NCI-H2227 (cell line): ENCODE data around the gene GPR52.

Experiments used
- DNase-seq: peaks from one replicate; lab custom pipeline; 2025; ENCODE audit not compliant: unreplicated experiment; lab: John Stamatoyannopoulos, UW

The GPR52 gene

DNA sequence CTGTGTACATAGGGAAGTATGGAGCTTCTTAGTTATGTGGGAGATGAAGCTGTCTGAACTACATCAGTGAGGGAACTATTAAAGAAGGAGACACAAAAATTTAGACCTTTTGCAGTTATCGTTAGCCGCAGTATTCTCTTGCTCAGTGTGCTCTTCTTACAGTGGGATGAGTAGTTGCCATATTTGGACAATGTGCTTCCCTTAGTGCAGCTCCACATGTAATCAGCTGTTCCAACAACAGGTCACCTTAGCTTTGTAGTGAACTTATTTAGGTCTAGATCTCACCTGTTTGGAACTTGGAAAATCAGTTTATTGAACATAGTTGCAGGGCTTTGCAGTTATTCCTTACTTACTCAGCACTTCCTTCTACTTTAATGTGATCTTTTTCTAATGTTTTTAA, 18.1 kb downstream of the GPR52 start:
- no peak for DNase-seq

DNA sequence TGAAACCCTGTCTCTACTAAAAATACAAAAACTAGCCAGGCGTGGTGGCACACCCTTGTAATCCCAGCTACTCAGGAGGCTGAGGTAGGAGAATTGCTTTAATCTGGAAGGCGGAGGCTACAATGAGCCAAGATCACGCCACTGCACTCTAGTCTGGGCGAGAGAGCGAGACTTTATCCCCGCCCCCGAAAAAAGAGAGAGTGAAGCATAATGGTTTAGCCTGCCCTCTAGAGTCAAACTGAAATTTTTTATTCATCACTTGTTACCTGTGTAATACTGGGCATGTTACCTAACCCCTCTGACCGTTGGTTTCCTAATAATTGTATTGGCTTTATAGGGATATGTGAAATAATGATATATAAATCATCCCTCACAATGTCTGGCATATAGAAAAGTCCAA, 18.8 kb downstream of the GPR52 start:
- no peak for DNase-seq

DNA sequence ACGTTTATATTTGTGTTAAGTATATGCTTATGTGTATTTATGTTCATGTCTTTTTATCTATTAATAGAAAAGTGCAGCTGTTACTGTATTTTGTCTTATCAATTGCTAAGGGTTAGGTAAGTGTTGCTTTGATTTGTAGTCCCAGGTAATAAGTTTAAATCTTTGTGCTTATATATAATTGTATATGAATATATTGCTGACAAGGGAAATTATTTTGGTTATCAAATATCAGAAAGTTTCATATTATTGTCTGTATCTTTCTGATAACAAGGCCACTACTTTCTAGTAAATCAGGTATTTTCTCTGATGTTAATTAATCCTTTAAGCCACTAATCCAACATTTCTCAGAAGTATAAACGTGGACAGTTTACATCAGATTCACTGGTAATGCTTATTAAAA, 21.3 kb downstream of the GPR52 start:
- no peak for DNase-seq

DNA sequence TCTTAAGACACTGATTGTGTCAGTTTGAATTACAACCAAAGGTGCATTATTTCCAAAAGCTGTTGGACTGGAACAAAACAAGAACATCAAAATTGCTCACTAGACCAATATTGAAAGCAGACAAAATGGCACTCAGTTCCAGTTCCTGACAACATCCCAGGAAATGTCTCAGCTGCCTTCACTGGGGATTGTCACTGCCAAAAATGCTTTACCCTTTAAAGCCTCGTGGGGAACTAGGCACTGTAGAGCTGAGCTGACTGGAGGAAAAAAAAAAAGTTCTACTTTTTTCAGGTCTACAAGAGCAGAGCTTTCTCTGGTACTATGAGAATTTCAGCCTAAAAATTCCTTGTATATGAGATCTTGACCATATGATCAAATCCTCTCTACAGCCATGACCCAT, 21.9 kb downstream of the GPR52 start:
- no peak for DNase-seq

DNA sequence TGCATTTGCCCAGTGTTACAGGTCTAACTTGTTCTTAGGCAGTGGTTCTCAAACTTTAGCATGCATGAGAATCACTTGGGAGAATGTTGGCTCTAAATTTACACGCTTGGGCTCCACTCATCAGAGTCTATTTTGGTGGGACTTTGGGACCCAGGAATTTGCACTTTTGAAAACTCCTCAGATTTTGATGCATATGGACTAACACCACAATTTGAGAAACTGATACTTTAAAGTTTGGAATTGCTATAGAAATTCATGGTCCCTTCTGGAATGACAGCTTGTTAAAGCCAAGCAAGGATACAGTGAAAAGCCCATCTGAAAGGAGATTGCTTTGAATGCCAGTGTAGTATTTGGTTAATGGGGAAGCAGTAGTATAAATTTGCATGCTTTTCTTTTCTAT, 31.5 kb downstream of the GPR52 start:
- DNase-seq: no peak

DNA sequence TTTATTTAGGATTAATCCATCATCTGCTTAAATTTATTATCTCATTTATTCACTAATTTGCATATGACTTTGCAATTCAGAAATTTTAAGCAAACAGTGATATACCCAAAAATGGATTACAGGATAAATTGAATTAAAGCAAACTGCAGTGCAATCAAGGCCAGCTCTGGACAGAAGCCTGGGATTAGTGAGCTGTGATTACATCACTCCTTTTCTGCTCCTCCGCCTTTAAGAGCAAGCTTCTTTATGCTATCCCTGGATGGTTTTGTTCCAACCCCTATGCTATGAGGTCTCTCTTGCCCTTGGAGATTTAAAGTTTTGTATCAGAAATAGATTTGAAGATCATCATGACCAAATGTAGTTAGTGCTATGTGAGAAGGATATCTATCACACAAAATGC, 32.6 kb downstream of the GPR52 start:
- no peak for DNase-seq

DNA sequence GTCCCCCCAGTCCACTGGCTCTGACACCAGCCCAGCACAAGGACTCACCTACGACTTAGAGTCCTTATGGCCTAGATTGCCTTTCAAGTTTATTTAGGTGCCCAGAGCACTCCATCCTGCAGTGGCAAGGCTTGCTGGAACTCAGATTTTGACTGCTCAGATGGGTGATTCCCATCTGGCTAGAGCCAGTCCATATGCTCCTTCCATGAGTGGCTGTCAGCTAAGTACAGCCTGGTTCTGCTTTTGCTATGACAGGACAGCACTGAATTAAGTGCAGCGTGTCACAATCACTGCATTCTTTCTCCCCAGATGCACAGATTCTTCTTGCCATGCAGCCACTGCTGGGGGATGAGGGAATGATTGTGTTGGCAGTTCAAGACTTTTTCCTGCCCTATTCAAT, 43.8 kb downstream of the GPR52 start:
- no peak for DNase-seq

DNA sequence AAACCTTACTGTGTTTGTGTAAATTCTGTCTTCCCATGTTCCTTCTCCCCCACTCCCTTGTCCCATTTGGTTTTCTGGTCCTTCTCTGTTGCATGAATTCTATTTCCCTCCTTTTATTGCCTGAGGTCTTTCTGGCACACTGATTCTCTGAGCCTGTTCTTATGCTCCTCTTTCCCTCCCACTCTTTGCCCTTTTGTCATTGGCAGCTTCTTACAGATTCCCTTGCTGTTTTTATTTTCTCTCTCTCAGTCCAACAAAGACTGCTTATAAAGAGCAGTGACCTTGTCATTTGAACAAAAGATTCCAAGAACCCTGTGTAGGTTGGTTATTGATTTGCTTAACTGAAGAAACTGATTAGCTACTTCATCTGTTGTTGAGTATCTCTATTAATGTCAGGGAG, 49.7 kb downstream of the GPR52 start:
- DNase-seq: peak; percentile 21
